Neural cell (in vitro differentiated cells): ENCODE measurements around the gene IPO9. TPM values are rescaled to one million over a fixed set of nuclear protein-coding genes. Genes with fewer than 3 reads are reported as not detected.

Experiments used
- H2AFZ ChIP-seq: fragments of 200-600, 300-800 bp; sonication (generic), shearing (Covaris generic); 2 replicates; pipeline ENCODE4 v1.6.0; 2014; ENCODE audit warnings: low read depth, mild to moderate bottlenecking, antibody characterized with exemption, low read length, moderate library complexity
- H3F3A ChIP-seq: fragments of 200-600 bp; shearing (Covaris generic); 2 replicates; pipeline ENCODE4 v1.6.1; 2016; ENCODE audit warnings: mild to moderate bottlenecking, moderate library complexity, mixed read lengths, antibody characterized with exemption, low read length; ENCODE audit not compliant: insufficient read depth, poor library complexity, severe bottlenecking
- H3K27ac ChIP-seq: fragments of 200-600, 300-800 bp; sonication (generic), shearing (Covaris generic); 2 replicates; pipeline ENCODE4 v1.5.1; 2014; ENCODE audit warnings: mild to moderate bottlenecking, low read length, moderate library complexity
- H3K27me3 ChIP-seq: fragments of 300-800, 200-600 bp; sonication (generic), shearing (Covaris generic); 2 replicates; pipeline ENCODE4 v1.6.0; 2014; ENCODE audit warnings: mild to moderate bottlenecking, low read depth, low read length, moderate library complexity; ENCODE audit not compliant: insufficient read depth
- H3K36me3 ChIP-seq: fragments of 300-800, 200-600 bp; sonication (generic), shearing (Covaris generic); 2 replicates; pipeline ENCODE4 v1.5.1; 2014; ENCODE audit warnings: mild to moderate bottlenecking, antibody characterized with exemption, low read length, moderate library complexity; ENCODE audit not compliant: insufficient read depth
- H3K4me2 ChIP-seq: fragments of 300-800, 200-600 bp; sonication (generic), shearing (Covaris generic); 2 replicates; pipeline ENCODE4 v1.6.0; 2014; ENCODE audit warnings: mild to moderate bottlenecking, low read length
- H3K4me3 ChIP-seq: fragments of 300-800, 200-600 bp; sonication (generic), shearing (Covaris generic); 2 replicates; pipeline ENCODE4 v1.5.1; 2014; ENCODE audit warnings: mild to moderate bottlenecking, low read length, moderate library complexity
- H3K79me2 ChIP-seq: fragments of 200-600 bp; shearing (Covaris generic); replicated peaks from 2 replicates; pipeline ENCODE4 v1.6.0; 2014; ENCODE audit warnings: mild to moderate bottlenecking, low read length, moderate library complexity; ENCODE audit not compliant: insufficient read depth
- H3K9ac ChIP-seq: fragments of 300-800, 200-600 bp; sonication (generic), shearing (Covaris generic); 2 replicates; pipeline ENCODE4 v1.6.1; 2016; ENCODE audit warnings: mild to moderate bottlenecking, low read length, mixed read lengths
- H3K9me2 ChIP-seq: fragments of 200-600 bp; shearing (Covaris generic); 2 replicates; pipeline ENCODE4 v1.6.1; 2016; ENCODE audit warnings: mild to moderate bottlenecking, low read length, mixed read lengths; ENCODE audit not compliant: insufficient read depth
- H3K9me3 ChIP-seq: fragments of 200-600, 300-800 bp; sonication (generic), shearing (Covaris generic); 2 replicates; pipeline ENCODE4 v1.6.1; 2016; ENCODE audit warnings: mild to moderate bottlenecking, mixed run types, low read length, moderate library complexity, mixed read lengths
- H4K20me1 ChIP-seq: fragments of 200-600 bp; shearing (Covaris generic); 2 replicates; pipeline ENCODE4 v1.6.1; 2016; ENCODE audit warnings: mild to moderate bottlenecking, mixed run types; ENCODE audit not compliant: insufficient read depth
- CTCF ChIP-seq: fragments of 450-650 bp; IDR thresholded peaks from 2 replicates; pipeline ENCODE4 v1.5.1; 2014; ENCODE audit warnings: antibody characterized with exemption, mild to moderate bottlenecking, moderate library complexity; ENCODE audit not compliant: poor library complexity, severe bottlenecking
- EP300 ChIP-seq: fragments of 450-650 bp; conservative IDR thresholded peaks from 2 replicates; pipeline ENCODE4 v1.6.1; 2014; ENCODE audit warnings: antibody characterized with exemption, mild to moderate bottlenecking, moderate library complexity; ENCODE audit not compliant: poor library complexity, severe bottlenecking
- EZH2 ChIP-seq: fragments of 200-600, 300-800 bp; shearing (Covaris generic), sonication (generic); IDR thresholded peaks from 2 replicates; pipeline ENCODE4 v1.6.1; 2014; ENCODE audit warnings: antibody characterized with exemption, low read length, borderline replicate concordance, mild to moderate bottlenecking; ENCODE audit not compliant: insufficient read depth, poor library complexity, severe bottlenecking
- MXI1 ChIP-seq: fragments of 450-650 bp; conservative IDR thresholded peaks from 2 replicates; pipeline ENCODE4 v1.6.1; 2014; ENCODE audit warnings: antibody characterized with exemption, mild to moderate bottlenecking; ENCODE audit not compliant: poor library complexity, severe bottlenecking
- POLR2AphosphoS5 ChIP-seq: IDR thresholded peaks from 2 replicates; pipeline ENCODE4 v1.6.1; 2012
- RAD21 ChIP-seq: fragments of 450-650 bp; conservative IDR thresholded peaks from 2 replicates; pipeline ENCODE4 v1.6.1; 2014; ENCODE audit warnings: antibody characterized with exemption, mild to moderate bottlenecking, moderate library complexity
- REST ChIP-seq: IDR thresholded peaks from 2 replicates; pipeline ENCODE4 v1.6.1; 2012; ENCODE audit warnings: borderline replicate concordance
- SMC3 ChIP-seq: fragments of 450-650 bp; conservative IDR thresholded peaks from 2 replicates; pipeline ENCODE4 v1.6.1; 2014; ENCODE audit warnings: antibody characterized with exemption, mild to moderate bottlenecking, moderate library complexity; ENCODE audit not compliant: poor library complexity
- TAF1 ChIP-seq: IDR thresholded peaks from 2 replicates; pipeline ENCODE4 v1.6.1; 2012; ENCODE audit warnings: low read depth
- polyA plus RNA-seq: library from polyadenylated mRNA; depleted of rRNA; stranded (reverse); fragments of >200 nt; gene quantifications from 2 replicates; pipeline ENCODE4 v1.2.3, GENCODE V29; 2014

The IPO9 gene
- polyA plus RNA-seq, 1 donor from 2014 or later, result 45.0 TPM

GRCh38 chr1:201791779-201792173 lies 37.2 kb upstream of the IPO9 start:
- no peak overlapping the region for H3K4me3 ChIP-seq
- no peak overlapping the region for H3K27ac ChIP-seq
- H3K4me2 ChIP-seq, result no peak overlapping the region
- H3K9me3 ChIP-seq, result no peaks in the 10 kb centered on the region
- H3K9ac ChIP-seq, result no peak overlapping the region
- no peaks in the 10 kb centered on the region for H3F3A ChIP-seq
- H3K36me3 ChIP-seq, result peaks cover 18% of the 10 kb centered on the region
- H4K20me1 ChIP-seq, result no peaks in the 10 kb centered on the region
- H3K9me2 ChIP-seq, result no peaks in the 10 kb centered on the region
- no peaks in the 10 kb centered on the region for H3K79me2 ChIP-seq
- H2AFZ ChIP-seq, result no peak overlapping the region
- TF ChIP-seq CTCF (no peak), TAF1 (no peak), POLR2AphosphoS5 (no peak), SMC3 (no peak), MXI1 (no peak), EZH2 (no peak), REST (no peak), EP300 (no peak)
- H3K27me3 ChIP-seq, result no peaks in the 10 kb centered on the region

- TF ChIP-seq TAF1, result no peak
- no peak for TF ChIP-seq EP300
- TF ChIP-seq SMC3, result peak; percentile 97
- peak; percentile 95 for TF ChIP-seq CTCF
- TF ChIP-seq RAD21, result peak; percentile 97
- TF ChIP-seq REST, result no peak
- no peak for TF ChIP-seq POLR2AphosphoS5
- no peak for TF ChIP-seq EZH2
- no peak for TF ChIP-seq MXI1
- Histone ChIP-seq H3K79me2 (no peaks in the 10 kb centered on the region), H3K9me2 (no peaks in the 10 kb centered on the region), H3K4me3 (no peak overlapping the region), H3F3A (no peaks in the 10 kb centered on the region), H3K27me3 (no peaks in the 10 kb centered on the region), H3K9me3 (no peaks in the 10 kb centered on the region), H3K4me2 (no peak overlapping the region), H3K36me3 (peaks cover 27% of the 10 kb centered on the region), H4K20me1 (no peaks in the 10 kb centered on the region), H2AFZ (no peak overlapping the region), H3K27ac (no peak overlapping the region), H3K9ac (no peak overlapping the region)
These were observed 36.2 kb upstream of the IPO9 start for GRCh38 chr1:201792534-201793305.
